ENCODE results near the gene TBCB.
A peak's percentile ranks its signal among the peaks of the same experiment; 100 is the strongest.

Gene TBCB

GRCh38 chr19:36140304-36141038 is 25.2 kb downstream of the TBCB start:
- H3K4me3 ChIP-seq (replicated peaks; ENCODE audit: insufficient read depth, low read length): peak overlapping the region; percentile 92
- peak overlapping the region; percentile 94 for H3K27ac ChIP-seq (replicated peaks)
- no peaks in the 10 kb centered on the region for H3K27me3 ChIP-seq (ENCODE audit: insufficient read depth, poor library complexity, severe bottlenecking)
- no peak for TF ChIP-seq POLR2AphosphoS5 (IDR thresholded peaks at IDR 0.05; ENCODE audit: low read depth)
- TF ChIP-seq SPI1 (IDR thresholded peaks at IDR 0.05; ENCODE audit: borderline replicate concordance, low read depth): no peak
- TF ChIP-seq, protein P1, sequence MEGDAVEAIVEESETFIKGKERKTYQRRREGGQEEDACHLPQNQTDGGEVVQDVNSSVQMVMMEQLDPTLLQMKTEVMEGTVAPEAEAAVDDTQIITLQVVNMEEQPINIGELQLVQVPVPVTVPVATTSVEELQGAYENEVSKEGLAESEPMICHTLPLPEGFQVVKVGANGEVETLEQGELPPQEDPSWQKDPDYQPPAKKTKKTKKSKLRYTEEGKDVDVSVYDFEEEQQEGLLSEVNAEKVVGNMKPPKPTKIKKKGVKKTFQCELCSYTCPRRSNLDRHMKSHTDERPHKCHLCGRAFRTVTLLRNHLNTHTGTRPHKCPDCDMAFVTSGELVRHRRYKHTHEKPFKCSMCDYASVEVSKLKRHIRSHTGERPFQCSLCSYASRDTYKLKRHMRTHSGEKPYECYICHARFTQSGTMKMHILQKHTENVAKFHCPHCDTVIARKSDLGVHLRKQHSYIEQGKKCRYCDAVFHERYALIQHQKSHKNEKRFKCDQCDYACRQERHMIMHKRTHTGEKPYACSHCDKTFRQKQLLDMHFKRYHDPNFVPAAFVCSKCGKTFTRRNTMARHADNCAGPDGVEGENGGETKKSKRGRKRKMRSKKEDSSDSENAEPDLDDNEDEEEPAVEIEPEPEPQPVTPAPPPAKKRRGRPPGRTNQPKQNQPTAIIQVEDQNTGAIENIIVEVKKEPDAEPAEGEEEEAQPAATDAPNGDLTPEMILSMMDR (IDR thresholded peaks at IDR 0.05; ENCODE audit: insufficient read depth, low read length): no peak
- no peak for TF ChIP-seq GABPA (IDR thresholded peaks at IDR 0.05; ENCODE audit: low read depth)
- no peak for TF ChIP-seq REST (IDR thresholded peaks at IDR 0.05; ENCODE audit: insufficient replicate concordance, low read depth)
- peak; percentile 43 to 50 for DNase-seq (ENCODE audit: low read depth in 1 of 2, low spot score in 1 of 2)

DNA sequence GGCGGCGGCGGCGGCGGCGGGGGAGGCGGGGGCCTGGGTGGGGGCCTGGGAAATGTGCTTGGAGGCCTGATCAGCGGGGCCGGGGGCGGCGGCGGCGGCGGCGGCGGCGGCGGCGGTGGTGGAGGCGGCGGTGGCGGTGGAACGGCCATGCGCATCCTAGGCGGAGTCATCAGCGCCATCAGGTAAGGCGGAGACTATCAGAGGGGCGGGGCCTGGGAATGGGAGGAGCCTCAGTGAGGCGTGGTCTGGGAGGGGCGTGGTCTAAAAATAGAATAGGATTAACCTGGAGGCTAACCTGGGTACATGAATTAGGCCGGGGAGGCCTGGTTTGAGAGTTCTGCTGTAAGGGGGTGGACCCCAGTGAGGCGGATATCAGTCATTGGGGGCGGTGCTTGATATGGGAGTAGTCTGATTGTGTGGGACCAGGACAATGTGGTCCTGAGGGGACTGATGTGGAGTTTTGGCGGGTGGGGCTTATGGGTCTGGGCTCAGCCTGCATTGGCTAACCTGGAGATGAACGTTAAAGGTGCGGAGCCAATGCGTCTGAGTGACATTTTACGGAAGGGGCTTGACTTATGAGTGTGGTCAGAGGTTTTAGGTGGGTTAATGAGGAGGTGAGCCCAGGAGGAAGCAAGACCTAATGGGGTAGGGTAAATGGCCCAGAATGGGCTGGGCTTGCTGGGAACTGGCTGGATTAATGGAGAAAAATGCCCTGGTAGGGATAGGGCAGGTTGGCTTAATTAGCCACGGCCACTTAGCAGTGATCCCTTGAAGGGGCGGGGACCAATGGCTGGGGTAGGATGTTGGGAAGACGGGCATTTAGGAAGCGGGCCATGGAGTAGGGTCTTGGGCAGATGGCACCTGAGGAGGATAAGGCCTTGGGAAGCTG is 26.0 kb downstream of the TBCB start:
- DNase-seq (ENCODE audit: low read depth in 1 of 2, low spot score in 1 of 2): peak; percentile 70 to 89
- H3K27ac ChIP-seq (replicated peaks): peak overlapping the region; percentile 94
- H3K4me3 ChIP-seq (replicated peaks; ENCODE audit: insufficient read depth, low read length): peak overlapping the region; percentile 92
- 0 out of 2 replicates have a peak, but pooled peaks have one; percentile 30 for TF ChIP-seq POLR2AphosphoS5 (IDR thresholded peaks at IDR 0.05; ENCODE audit: low read depth)
- TF ChIP-seq GABPA (IDR thresholded peaks at IDR 0.05; ENCODE audit: low read depth): no peak
- TF ChIP-seq SPI1 (IDR thresholded peaks at IDR 0.05; ENCODE audit: borderline replicate concordance, low read depth): no peak
- no peaks in the 10 kb centered on the region for H3K27me3 ChIP-seq (ENCODE audit: insufficient read depth, poor library complexity, severe bottlenecking)

DNA sequence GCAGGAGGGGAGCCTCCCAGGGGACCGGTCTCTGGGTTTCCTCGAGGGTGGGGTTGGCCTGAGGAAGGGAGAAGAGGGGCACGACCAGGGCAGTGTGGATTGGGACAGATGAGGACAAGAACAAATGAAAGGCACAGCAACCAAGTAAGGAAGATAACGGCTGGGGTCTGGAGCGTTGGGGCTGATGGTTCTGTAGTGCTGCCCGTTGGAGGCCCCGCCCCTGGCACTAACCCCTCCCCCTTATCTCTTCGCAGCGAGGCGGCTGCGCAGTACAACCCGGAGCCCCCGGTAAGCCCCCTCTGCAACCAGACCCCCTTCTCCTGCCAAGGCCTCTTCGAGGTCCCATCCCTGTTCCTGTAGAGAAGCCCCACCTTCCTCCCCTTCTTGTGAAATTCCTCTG is 26.8 kb downstream of the TBCB start:
- Histone ChIP-seq H3K27ac (replicated peaks) (no peak overlapping the region), H3K4me3 (replicated peaks; ENCODE audit: insufficient read depth, low read length) (no peak overlapping the region), H3K27me3 (ENCODE audit: insufficient read depth, poor library complexity, severe bottlenecking) (no peaks in the 10 kb centered on the region)
- no peak for TF ChIP-seq SPI1 (IDR thresholded peaks at IDR 0.05; ENCODE audit: borderline replicate concordance, low read depth)
- no peak for TF ChIP-seq GABPA (IDR thresholded peaks at IDR 0.05; ENCODE audit: low read depth)
- TF ChIP-seq, protein P1 (IDR thresholded peaks at IDR 0.05; ENCODE audit: insufficient read depth, low read length): no peak
- TF ChIP-seq REST (IDR thresholded peaks at IDR 0.05; ENCODE audit: insufficient replicate concordance, low read depth): no peak
- no peak for TF ChIP-seq POLR2AphosphoS5 (IDR thresholded peaks at IDR 0.05; ENCODE audit: low read depth)
- no peak for DNase-seq (ENCODE audit: low read depth in 1 of 2, low spot score in 1 of 2)

DNA sequence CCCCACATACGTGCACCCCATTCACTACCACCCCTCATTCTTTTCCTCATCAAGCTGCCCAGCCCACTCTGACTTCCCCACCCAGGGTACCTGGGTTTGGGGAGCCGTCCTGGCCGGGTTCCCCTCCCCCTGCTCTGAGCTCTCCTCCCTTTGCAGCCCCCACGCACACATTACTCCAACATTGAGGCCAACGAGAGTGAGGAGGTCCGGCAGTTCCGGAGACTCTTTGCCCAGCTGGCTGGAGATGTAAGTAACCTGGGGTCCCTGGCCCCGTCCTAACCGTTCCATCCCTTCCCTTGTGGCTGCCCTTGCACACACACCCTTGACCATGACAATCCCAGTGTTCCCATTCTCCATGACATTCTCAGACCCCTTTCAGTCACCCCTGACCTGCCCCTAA is 27.2 kb downstream of the TBCB start:
- Histone ChIP-seq H3K27ac (replicated peaks) (no peak overlapping the region), H3K4me3 (replicated peaks; ENCODE audit: insufficient read depth, low read length) (no peak overlapping the region), H3K27me3 (ENCODE audit: insufficient read depth, poor library complexity, severe bottlenecking) (no peaks in the 10 kb centered on the region)
- TF ChIP-seq GABPA (IDR thresholded peaks at IDR 0.05; ENCODE audit: low read depth) (no peak), SPI1 (IDR thresholded peaks at IDR 0.05; ENCODE audit: borderline replicate concordance, low read depth) (no peak), REST (IDR thresholded peaks at IDR 0.05; ENCODE audit: insufficient replicate concordance, low read depth) (no peak), POLR2AphosphoS5 (IDR thresholded peaks at IDR 0.05; ENCODE audit: low read depth) (no peak)
- TF ChIP-seq, protein P1 (IDR thresholded peaks at IDR 0.05; ENCODE audit: insufficient read depth, low read length): no peak
- DNase-seq (ENCODE audit: low read depth in 1 of 2, low spot score in 1 of 2): no peak
